Smooth muscle cell (in vitro differentiated cells): ENCODE measurements around the gene MEGF6. TPM values are rescaled to one million over a fixed set of nuclear protein-coding genes. Genes with fewer than 3 reads are reported as not detected.
"Not testable (repeated sequence)": the region's sequence is repeated elsewhere in the genome, so short reads cannot be mapped to it uniquely, and the experiment has no call there.

Source experiments
- DNase-seq: peaks from one replicate; lab custom pipeline; 2025; ENCODE audit not compliant: unreplicated experiment; lab: John Stamatoyannopoulos, UW
- H2AFZ ChIP-seq: fragments of 200-600 bp; sonication (generic); 2 replicates; pipeline ENCODE4 v1.6.0; 2016; ENCODE audit warnings: antibody characterized with exemption, low read depth, mild to moderate bottlenecking
- H3F3A ChIP-seq: fragments of 200-600 bp; sonication (generic); 2 replicates; pipeline ENCODE4 v1.6.0; 2017; ENCODE audit warnings: antibody characterized with exemption, low read depth
- H3K27ac ChIP-seq: fragments of 200-600 bp; sonication (generic); 2 replicates; pipeline ENCODE4 v1.5.1; 2016; ENCODE audit warnings: low read depth, mild to moderate bottlenecking
- H3K27me3 ChIP-seq: fragments of 200-600 bp; sonication (generic); 2 replicates; pipeline ENCODE4 v1.6.1; 2016; ENCODE audit warnings: low read depth, mild to moderate bottlenecking
- H3K36me3 ChIP-seq: fragments of 200-600 bp; sonication (generic); 2 replicates; pipeline ENCODE4 v1.5.1; 2016; ENCODE audit warnings: low read depth
- H3K4me1 ChIP-seq: fragments of 200-600 bp; sonication (generic); 2 replicates; pipeline ENCODE4 v1.5.1; 2016; ENCODE audit warnings: low read depth
- H3K4me2 ChIP-seq: fragments of 200-600 bp; sonication (generic); 2 replicates; pipeline ENCODE4 v1.6.0; 2016; ENCODE audit warnings: mild to moderate bottlenecking
- H3K4me3 ChIP-seq: fragments of 200-600 bp; sonication (generic); 2 replicates; pipeline ENCODE4 v1.5.1; 2016; ENCODE audit warnings: mild to moderate bottlenecking
- H3K79me2 ChIP-seq: fragments of 200-600 bp; sonication (generic); 2 replicates; pipeline ENCODE4 v1.6.0; 2016; ENCODE audit warnings: low read depth, mild to moderate bottlenecking
- H3K9ac ChIP-seq: fragments of 200-600 bp; sonication (generic); 2 replicates; pipeline ENCODE4 v1.6.0; 2016; ENCODE audit warnings: low read depth
- H3K9me3 ChIP-seq: fragments of 200-600 bp; sonication (generic); replicated peaks from 2 replicates; pipeline ENCODE4 v1.5.1; 2016; ENCODE audit warnings: low read depth
- H4K20me1 ChIP-seq: fragments of 200-600 bp; sonication (generic); 2 replicates; pipeline ENCODE4 v1.6.0; 2016; ENCODE audit warnings: low read depth
- CTCF ChIP-seq: fragments of 200-600 bp; sonication (generic); IDR thresholded peaks from 2 replicates; pipeline ENCODE4 v1.5.1; 2017; ENCODE audit warnings: borderline replicate concordance, mild to moderate bottlenecking, antibody characterized with exemption; ENCODE audit not compliant: insufficient read depth, poor library complexity, severe bottlenecking
- WGBS: methylation state at CpG from one replicate; pipeline ENCODE4 v1.1.7; 2016; ENCODE audit warnings: low lambda C conversion rate; 5-methylcytosine and 5-hydroxymethylcytosine counted together
- polyA plus RNA-seq: library from polyadenylated mRNA; unstranded; fragments of >200 nt; fragmentation: Nextera tagmentation; extraction: Ambion mirVana; gene quantifications from 2 replicates; pipeline ENCODE4 v1.2.1, GENCODE V29; 2016
- total RNA-seq: library from RNA; depleted of rRNA; stranded (reverse); fragments of >200 nt; gene quantifications from 2 replicates; pipeline ENCODE4 v1.2.3, GENCODE V29; 2014

Gene MEGF6
- total and polyA plus RNA-seq, 2 experiments from 2014 or later = 6.5 to 12.8 TPM

GRCh38 chr1:3623441-3624199, 12.3 kb upstream of the MEGF6 start:
- H3K4me3 ChIP-seq = peak overlapping the region; percentile 83
- no peaks in the 10 kb centered on the region for H3K9me3 ChIP-seq
- H3K36me3 ChIP-seq = no peaks in the 10 kb centered on the region
- H3K4me2 ChIP-seq = peak overlapping the region; percentile 98
- H3K27ac ChIP-seq = peak overlapping the region; percentile 60
- no peak for DNase-seq
- H3F3A ChIP-seq = no peaks in the 10 kb centered on the region
- no peaks in the 10 kb centered on the region for H4K20me1 ChIP-seq
- TF ChIP-seq CTCF = no peak
- no peaks in the 10 kb centered on the region for H3K27me3 ChIP-seq
- H3K4me1 ChIP-seq = peaks cover 7% of the 10 kb centered on the region
- no peaks in the 10 kb centered on the region for H3K79me2 ChIP-seq
- WGBS = 38% methylated on average over 23 of the region's 23 CpGs
- H3K9ac ChIP-seq = peak overlapping the region; percentile 83
- H2AFZ ChIP-seq = peak overlapping the region; percentile 93

- H3K27ac ChIP-seq, H3K79me2 ChIP-seq, H3K9ac ChIP-seq, H3K4me3 ChIP-seq, H3F3A ChIP-seq, H2AFZ ChIP-seq, H3K36me3 ChIP-seq, H3K9me3 ChIP-seq, H4K20me1 ChIP-seq, H3K27me3 ChIP-seq, H3K4me2 ChIP-seq, H3K4me1 ChIP-seq, DNase-seq: not testable (repeated sequence)
- 72% methylated on average over 9 of the region's 9 CpGs for whole genome bisulfite sequencing
These were observed 10.8 kb upstream of the MEGF6 start for GRCh38 chr1:3622102-3622501.

- not testable (repeated sequence) for H3K36me3 ChIP-seq, H3K9ac ChIP-seq, H2AFZ ChIP-seq, H3K27me3 ChIP-seq, H3K9me3 ChIP-seq, H3K4me3 ChIP-seq, H3K4me1 ChIP-seq, DNase-seq, H3K27ac ChIP-seq, H3F3A ChIP-seq, H3K79me2 ChIP-seq, H3K4me2 ChIP-seq, H4K20me1 ChIP-seq
- WGBS = 28% methylated on average over 15 of the region's 15 CpGs
- peak; percentile 44 for TF ChIP-seq CTCF
These were observed 9.9 kb upstream of the MEGF6 start for GRCh38 chr1:3621151-3621671.

- TF ChIP-seq CTCF = no peak
- no peaks in the 10 kb centered on the region for H4K20me1 ChIP-seq
- H3K27ac ChIP-seq = no peak overlapping the region
- no peak overlapping the region for H3K4me3 ChIP-seq
- H3K9me3 ChIP-seq = no peaks in the 10 kb centered on the region
- H3F3A ChIP-seq = no peaks in the 10 kb centered on the region
- H3K4me2 ChIP-seq = no peak overlapping the region
- peaks cover 7% of the 10 kb centered on the region for H3K4me1 ChIP-seq
- no peaks in the 10 kb centered on the region for H3K79me2 ChIP-seq
- no peaks in the 10 kb centered on the region for H3K36me3 ChIP-seq
- DNase-seq = no peak
- no peaks in the 10 kb centered on the region for H3K27me3 ChIP-seq
- no peak overlapping the region for H2AFZ ChIP-seq
- 83% methylated on average over 12 of the region's 12 CpGs for WGBS
- H3K9ac ChIP-seq = no peak overlapping the region
These were observed 9.4 kb upstream of the MEGF6 start for GRCh38 chr1:3620708-3621107.
